DMS153 treated with DMSO at 0.1 percent for 48 hours (cell line): ENCODE results near the gene HSD17B1.
A peak's percentile ranks its signal among the peaks of the same experiment; 100 is the strongest.
"Not testable (repeated sequence)": the region's sequence is repeated elsewhere in the genome, so short reads cannot be mapped to it uniquely, and the experiment has no call there.

Experiments used
- DNase-seq: peaks from one replicate; lab custom pipeline; 2025; ENCODE audit not compliant: unreplicated experiment; lab: John Stamatoyannopoulos, UW

HSD17B1 gene, protein sequence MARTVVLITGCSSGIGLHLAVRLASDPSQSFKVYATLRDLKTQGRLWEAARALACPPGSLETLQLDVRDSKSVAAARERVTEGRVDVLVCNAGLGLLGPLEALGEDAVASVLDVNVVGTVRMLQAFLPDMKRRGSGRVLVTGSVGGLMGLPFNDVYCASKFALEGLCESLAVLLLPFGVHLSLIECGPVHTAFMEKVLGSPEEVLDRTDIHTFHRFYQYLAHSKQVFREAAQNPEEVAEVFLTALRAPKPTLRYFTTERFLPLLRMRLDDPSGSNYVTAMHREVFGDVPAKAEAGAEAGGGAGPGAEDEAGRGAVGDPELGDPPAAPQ

DNA sequence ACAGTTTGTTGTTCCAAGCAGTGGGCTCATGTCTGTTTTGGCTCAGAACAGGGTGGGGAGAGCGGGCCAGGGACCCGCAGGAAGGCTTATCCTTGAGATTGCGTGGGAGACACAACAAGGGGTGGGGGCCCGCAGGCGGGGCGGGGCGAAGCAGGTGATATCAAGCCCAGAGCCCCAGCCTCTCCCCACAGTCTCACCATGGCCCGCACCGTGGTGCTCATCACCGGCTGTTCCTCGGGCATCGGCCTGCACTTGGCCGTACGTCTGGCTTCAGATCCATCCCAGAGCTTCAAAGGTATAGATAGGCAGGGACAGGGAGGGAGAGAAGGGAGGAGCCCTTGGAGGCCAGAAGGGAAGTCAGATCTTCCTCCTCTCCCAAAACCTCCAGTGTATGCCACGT lies at the start of gene HSD17B1:
HSD17B1 (plus strand) TSS at position 188 of the 400 bp plus-strand sequence; CDS start at position 199, 11 bp downstream.
- DNase-seq: not testable (repeated sequence)

DNA sequence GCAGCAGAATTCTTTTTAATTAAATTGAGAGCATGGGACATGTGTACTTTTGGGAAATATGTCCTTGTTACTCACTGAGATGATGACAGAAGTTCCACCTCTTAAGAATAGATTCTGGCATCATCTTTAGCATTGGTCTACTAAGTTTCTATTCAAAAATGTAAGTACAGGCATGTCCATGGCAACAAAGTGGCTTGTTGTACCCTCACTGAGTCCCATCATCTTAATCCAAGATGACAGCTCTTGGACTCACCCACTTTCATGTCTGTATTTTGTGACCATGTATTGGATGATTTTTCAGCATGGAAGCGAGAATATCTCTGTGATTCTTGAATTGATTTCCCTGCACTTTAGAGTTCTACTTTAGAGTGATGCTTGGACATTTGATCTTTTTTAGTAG lies 49.8 kb upstream of the HSD17B1 start:
- DNase-seq: no peak

DNA sequence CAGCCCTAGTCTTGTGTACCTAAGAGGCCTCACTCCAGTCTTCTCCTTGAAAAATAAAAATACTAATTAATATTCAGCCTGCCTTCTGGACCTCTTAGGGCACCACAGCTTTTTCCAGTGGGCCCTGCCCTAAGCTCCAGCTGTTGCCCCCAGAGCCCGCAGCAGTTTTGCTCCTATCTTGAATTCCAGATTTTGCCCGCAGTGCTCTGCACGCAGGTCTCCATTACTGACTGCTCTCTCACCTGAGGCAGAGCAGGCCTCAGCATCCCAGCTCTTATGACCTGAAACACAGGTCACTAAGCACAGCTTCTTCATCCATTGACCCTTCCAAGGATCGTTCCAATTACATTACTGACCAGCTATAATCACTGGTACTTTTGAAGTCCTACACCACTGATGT lies 45.1 kb upstream of the HSD17B1 start:
- DNase-seq: no peak

DNA sequence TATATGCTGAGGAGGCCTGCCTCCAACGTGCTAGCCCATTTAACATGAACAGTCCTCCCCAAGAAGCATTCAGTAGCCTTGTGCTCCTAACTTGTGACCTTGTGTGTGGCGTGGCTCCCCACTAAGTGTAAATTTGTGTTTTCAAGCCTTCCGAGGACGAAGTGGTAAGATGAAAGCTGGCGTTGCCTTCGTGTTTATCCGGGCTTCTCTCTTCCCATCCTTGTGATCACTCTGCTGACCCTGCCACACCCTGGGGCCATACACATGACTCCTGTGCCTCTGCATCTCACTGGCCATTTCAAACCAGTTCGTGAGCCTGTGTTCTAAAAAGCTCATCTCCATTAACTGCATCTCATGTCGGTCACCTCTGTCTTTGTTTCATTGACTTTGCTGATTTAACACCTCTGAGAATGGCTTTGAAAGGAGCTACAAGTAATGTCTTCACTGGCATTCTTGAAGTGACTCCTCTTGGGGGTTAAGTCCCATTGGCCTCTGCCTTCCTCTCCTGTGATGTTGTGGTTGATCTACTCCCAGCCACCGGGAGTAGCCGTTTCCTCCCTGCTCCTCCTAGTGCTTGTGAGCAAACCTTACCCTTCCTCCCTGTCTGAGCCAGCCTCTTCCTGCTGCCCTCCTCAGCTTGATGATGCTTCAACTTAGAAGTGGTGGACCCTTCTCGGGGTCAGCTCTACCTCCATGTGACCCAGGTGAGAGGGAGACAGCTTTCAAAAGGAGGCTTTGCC lies 44.1 kb upstream of the HSD17B1 start:
- DNase-seq: no peak

DNA sequence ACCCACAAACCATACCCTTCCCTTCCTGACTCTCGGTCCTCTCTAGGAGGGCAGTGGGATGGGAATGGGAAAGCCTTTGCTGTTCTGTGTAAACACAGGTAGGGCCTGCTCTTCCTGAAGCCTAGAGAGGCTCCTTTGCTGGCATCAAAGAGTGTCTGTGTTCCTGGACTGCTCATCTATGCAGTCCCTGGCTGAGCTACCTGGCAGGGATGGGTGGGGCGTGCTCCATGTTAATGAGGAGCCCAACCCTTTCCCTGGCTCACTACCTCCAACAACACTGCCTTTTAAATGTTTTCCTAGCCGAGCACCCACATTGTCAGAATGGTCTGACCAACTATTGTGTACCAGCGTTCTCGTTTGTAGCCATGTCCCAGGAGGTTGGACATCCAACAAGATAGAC lies 43.3 kb upstream of the HSD17B1 start:
- DNase-seq: no peak

DNA sequence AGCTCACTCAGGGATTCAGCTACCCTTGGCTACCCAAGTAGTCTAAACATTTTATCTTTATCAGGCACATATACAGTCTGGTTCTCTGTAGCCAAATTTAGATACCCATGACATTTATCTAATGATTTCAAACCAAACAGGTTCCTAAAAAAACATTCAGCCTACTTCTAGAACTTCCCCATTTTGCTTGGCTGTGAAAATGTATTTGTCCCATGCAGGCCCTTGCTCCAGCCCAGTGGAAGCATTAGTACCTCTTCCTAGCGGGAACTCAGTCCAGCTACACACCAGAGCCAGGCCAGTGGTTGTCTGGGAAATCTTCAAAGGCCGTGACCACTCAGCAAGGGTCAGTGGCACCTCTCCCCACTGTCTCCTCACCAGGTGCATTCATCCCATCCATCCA lies 42.9 kb upstream of the HSD17B1 start:
- no peak for DNase-seq

DNA sequence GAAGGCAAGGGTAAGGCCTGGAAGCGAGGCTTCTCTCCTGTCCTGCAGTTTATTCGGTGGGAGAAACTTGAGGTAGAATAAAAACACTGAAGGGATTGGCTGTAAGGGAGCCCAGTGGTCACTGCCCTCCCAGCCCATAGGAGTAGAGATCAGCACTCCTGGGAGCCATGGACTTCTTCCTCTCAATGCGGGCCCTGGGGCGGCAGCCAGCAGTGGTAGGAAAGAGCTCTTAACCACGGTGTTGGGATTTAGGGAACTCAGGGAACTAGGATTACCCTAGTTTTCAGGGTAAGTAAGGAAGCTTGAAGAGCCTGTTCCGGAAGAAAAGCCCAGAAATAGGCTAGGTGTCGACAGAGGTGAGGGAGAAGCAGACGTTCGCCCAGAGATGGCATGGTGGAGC lies 40.5 kb upstream of the HSD17B1 start:
- no peak for DNase-seq

DNA sequence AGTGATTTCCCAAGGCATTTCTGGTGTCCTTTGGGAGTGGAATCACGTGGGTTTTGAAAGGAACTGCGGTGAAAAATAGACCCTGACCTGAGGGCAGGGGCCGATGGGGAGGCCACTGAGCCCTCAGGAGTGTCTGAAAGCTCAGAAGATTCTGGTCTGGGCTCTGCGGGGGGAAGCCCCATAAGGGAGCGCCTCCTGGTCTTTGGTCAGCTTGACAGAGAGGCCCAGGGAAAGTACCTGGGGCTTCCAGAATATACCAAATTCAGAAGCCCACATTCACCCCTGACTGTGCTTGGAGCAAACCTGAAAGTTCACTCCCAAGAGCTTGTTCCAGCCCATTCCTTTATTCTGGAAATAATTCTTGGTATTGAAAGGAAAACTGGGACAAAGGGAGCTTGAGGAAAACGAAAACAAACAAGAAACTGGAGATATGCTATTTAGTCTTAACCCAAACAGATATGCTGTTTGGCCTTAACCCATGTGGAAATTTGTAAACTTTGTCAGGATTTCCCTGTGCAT lies 39.9 kb upstream of the HSD17B1 start:
- DNase-seq: no peak

DNA sequence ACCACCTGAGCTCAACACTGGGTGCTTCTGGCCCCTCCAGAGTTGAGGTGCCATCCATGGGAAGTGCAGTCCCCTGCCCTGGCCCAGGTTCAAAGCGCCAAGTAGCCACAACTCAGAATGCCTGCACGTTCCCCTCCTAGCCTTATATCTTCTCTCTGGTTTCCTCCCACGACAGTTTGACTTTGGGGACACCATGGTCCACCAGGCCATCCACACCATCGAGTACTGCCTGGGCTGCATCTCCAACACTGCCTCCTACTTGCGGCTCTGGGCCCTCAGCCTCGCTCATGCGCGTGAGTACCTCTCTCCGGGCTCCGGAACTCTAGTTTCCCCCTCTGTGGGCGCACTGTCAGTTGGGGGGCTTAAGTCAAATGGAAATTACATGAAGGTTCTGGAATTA lies 39.0 kb upstream of the HSD17B1 start:
- no peak for DNase-seq

DNA sequence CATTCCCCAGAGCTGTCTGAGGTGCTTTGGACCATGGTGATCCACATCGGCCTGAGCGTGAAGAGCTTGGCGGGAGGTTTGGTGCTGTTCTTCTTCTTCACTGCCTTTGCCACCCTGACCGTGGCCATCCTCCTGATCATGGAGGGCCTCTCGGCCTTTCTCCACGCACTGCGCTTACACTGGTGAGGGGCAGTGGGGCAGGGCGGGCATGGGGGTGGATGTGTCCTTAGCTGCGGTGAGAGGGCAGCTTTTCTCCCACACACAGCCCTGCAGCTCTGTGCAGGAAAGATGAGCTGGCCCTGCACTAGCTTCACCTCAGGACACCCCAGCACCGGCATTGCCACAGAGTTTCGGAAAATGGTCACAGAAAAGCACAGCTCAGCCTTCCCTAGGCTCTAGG lies 38.4 kb upstream of the HSD17B1 start:
- DNase-seq: no peak

DNA sequence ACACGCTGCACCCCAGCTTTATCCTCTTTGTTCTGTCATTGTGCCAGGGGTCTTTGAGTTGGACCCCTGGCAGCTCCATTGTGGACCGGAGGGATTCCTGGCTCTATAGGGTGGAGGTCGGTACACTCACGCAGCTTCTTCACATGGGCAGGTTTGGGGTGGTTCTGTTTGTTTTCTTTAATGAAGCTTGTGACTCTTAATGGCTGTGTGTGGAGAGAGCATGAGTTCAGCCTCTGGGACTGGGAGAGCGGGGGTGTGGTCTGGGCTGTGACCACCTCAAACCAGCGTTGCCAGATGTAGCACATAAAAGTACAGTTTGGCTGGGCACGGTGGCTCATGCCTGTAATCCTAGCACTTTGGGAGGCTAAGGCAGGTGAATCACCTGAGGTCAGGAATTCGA lies 37.9 kb upstream of the HSD17B1 start:
- DNase-seq: no peak

DNA sequence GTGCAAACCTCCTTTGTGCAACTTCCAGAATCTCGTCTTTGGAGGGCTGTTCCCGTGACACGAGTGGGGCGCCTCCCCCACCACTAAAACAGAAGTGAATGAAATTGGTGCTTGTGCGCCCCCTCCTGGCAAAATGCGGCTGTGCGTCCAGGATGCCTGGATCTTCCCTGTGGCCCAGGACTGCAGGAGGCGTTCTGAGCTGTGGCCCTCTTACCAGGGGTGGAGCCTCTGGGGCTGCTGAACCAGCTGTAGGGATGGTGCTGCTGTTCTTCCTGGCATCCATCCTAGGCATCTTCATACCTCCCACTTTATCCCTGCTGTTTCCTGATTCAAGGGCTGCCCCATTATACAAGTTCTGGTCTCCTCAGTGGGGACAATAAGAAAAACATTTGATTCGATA lies 35.2 kb upstream of the HSD17B1 start:
- DNase-seq: peak; percentile 21

DNA sequence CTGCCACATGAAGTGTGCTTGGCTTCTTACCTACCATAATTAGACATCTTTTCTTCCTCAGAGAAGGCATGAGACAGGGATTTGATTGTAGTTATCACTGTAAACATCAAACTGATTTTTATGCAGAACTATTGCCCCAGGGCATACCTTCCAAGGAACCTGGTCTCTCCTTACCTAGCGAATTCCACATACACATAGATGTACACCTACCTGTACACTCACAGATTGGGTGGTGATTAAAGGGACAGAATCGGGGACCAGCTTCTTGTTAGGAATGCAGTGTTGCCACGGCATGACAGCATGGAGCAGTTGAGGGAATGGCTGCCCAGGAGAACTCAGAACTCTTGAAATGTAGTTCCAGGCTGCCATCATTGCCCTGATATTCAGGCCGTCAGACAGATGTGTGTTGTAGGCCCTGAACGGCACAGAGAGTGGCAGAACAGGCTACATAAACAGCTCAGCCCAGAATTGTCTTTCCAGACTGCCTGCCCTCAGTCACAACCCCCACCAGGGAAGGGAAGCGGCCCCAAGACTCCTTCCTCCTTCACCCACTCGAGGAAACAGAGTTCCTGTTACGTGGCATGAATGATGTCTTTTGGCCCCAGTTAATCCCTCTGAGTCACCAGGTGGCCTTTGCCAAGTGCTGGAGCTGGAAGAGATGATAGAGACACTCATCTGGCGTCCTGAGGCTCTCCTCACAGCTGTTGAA lies 34.5 kb upstream of the HSD17B1 start:
- no peak for DNase-seq

DNA sequence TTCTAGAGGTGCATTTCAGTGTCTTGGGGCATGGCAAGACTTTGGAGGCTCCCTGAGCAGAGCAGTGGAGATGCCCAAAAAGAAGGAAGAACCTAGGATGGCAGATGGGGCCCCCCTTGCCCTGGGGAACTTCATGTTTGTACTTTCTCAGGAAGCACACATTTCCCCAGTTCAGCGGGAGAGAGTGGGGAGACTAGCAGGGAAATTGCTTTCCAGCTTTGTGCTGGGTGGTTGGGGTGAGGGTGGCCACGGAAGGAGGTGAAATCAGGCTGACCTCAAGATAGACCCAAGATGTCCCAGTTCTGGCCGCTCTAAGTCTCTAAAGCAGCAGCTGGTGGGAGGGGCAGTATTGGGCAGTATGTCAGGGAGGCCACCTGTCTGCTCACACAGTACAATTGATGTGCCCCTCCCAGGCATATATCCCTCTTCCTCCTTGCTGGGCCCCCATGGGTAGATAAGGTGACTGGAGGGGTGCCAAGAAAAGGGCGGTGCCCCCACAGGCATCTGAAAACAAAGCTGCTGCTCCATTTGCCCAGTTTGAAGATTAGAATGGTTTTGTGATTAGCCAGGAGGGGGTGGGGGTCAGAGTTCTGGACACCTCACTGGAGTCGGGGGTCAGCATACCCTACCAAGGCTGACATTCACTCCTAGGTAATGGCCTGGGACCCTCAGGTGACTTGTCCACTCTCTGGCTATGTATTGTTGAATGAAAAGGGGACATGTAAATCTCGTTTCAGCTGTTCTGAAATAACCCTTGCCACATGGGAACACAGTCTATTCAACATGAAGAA lies 33.8 kb upstream of the HSD17B1 start:
- DNase-seq: no peak

DNA sequence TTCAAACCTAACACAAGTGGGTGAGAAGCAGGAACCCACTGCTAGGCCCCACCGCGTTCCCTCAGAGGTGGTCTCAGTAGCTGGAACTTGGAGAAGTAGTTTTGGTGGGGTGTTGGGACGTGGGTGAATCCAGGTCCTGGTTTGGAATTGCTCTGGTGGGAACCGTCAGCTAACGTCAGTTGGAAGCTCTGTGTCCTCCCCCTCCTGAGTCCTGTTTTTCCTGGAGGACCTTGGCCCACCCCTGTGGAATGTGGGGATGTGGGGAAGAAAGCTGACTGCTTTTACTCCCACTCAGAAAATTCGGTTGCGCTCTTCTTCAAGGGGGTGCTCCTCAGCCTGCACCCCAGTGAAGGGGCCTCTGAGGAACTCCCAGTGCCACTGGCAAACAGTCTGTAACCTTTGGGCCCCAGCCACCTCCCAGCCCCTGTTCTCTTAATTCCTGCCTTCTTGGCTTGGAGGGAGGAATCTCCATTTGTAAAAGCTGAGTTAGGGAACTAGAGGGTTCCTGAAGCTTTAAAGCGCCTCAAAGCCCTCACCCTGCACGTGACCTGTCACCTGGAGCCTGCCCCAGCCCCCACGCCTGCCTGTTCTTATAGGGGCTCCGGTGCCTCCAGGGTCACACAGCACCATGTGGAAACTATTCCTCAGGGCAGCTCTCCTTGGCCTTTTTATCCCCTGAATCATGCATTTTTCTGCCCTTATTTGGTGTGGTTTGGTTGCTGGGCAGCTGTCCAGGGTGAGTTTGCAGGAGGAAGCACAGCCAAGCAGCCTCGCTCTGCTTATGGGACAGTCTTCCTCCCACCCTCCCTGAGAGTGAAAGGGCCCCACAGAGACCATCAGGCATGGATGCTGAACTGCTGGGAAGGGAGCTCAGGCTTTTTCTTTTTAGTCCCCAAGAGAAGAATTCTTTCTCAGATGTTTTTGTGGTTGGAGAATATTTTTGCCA lies 32.9 kb upstream of the HSD17B1 start:
- DNase-seq: no peak

DNA sequence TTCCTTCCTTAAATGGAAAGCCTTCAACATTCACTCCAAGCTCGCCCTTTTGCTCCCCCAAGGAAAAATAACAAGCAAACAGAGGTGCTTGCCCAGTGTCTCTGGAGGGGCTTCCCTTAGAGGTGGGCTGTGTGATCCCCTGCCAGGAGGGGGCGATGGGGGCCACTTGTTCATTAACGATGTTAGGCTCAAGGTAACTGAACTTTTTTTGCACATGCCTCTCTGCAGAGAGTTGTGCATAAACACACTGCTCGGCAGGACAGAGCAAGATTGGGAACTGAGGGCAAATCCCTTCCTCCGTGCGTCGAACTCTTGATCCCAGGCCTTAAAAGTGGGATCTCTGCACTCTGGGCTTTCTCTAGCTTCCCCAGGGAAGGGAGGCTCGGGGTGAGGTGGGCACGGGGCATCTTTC lies 32.2 kb upstream of the HSD17B1 start:
- no peak for DNase-seq

DNA sequence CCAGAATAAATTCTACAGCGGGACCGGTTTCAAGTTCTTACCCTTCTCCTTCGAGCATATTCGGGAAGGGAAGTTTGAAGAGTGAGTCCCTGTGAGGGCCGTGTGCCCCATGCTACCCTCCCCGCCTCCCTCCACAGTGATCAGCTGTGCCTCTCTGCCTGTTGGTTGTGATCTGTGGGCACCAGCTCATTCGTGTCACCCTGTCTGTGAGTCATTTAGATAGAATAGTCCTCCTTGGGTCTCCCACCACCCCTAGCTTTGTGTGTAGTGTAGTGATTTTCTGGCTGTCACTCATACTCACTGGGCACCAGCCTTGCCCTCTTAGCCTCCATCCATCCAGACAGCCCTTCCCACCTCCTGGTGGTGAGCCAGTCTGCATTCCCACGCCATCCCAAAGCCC lies 31.7 kb upstream of the HSD17B1 start:
- DNase-seq: no peak

DNA sequence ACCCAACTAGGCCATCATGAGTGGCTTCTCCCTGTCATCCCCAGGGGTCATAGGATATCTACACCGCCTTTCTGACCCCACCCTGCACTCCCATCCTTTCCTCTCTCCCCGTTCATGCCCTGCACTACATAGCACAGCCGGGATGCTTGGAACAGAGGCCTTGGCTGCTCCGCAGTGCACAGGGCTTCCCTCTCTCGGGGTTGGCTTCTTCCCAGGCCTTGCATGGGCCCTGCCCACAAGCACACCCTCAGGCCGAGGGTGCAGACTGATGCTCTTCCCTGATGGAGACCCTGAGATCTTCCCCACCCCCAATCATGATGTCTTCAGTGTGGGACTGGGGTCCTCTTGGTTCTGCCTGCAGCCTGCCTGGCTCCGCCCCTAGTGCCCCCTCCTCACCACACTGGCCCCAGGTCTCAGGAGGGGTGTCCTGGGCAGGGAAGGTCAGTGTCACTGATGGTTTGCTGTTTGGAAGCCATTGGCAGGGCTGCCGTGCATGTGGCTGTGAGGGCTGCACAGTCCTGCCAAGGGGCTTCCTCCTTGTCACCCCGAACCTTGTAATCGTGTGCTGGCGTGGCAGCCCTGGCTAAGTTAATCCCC lies 31.0 kb upstream of the HSD17B1 start:
- no peak for DNase-seq

DNA sequence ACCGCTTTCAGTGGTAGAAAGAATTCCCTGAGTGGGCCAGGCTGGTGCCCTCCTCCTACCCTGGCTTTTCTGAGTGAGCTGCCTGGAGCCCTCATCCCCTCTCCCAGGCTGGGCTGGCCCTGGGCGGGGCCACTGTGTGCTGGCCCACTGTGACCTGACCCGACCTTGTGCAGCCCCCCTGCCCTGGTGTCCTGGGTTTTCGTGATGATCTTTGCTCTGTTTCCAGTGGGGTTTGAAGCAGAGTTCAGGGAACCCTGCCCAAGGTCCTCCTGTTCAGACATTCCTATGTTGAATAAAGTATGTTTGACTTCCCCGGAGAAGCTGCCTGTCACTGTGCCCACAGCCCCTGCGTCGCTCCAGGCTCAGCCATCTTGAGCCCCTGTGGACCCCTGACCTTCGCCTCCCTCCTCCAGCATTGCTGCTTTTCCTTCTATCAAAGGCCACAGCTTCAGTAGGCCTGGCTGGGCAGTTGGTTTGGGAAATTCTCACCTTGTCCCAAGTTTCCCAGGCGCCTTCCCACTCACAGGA lies 30.4 kb upstream of the HSD17B1 start:
- DNase-seq: no peak
